GM12878 (cell line): Measurements from ENCODE around the gene CC2D1A. TPM values are rescaled to one million over a fixed set of nuclear protein-coding genes. Genes with fewer than 3 reads are reported as not detected.

Source experiments
- ATAC-seq: fragments of 200-7000 bp; cut with Tn5 transposase; 3 replicates; pipeline ENCODE4 v1.9.1; 2020; ENCODE audit warnings: mild to moderate bottlenecking, moderate library complexity
- BruUV-seq: library from RNA; stranded (reverse); fragments of 400-500 nt; replicated peaks from 2 replicates; lab custom pipeline; 2021; lab: Mats Ljungman, UMichigan
- CTCF ChIA-PET: fragments of 300-600 bp; sonication (Branson Sonifier 250); formaldehyde crosslinking; extraction: SDS; loops from one replicate; lab custom pipeline; 2021; ENCODE audit warnings: inconsistent platforms; lab: Yijun Ruan, JAX
- POLR2A ChIA-PET: fragments of 350-600 bp; formaldehyde crosslinking; extraction: SDS; loops from one replicate; lab custom pipeline; 2021; ENCODE audit warnings: inconsistent platforms; lab: Charles Lee
- RAD21 ChIA-PET: fragments of 300-600 bp; sonication (Branson Sonifier 250); formaldehyde crosslinking; loops from one replicate; lab custom pipeline; 2023; ENCODE audit warnings: antibody characterized with exemption; ENCODE audit not compliant: unreplicated experiment; lab: Charles Lee
- SMC1A ChIA-PET: fragments of 300-600 bp; sonication (Branson Sonifier 250); formaldehyde crosslinking; loops from one replicate; lab custom pipeline; 2023; ENCODE audit not compliant: unreplicated experiment, uncharacterized antibody; lab: Charles Lee
- DNase-seq: peaks from one replicate; pipeline ENCODE4 v3.0.0-alpha.2; 2011; ENCODE audit warnings: low read depth, low spot score
- FAIRE-seq: peaks from 3 replicates; lab custom pipeline; 2011; peaks lifted over from hg19 to GRCh38; lab: Jason Lieb, UNC
- H2AFZ ChIP-seq: 2 replicates; pipeline ENCODE4 v1.6.0; 2011; ENCODE audit warnings: low read depth, low read length, control low read depth; ENCODE audit not compliant: control insufficient read depth
- H3K27ac ChIP-seq: 2 replicates; pipeline ENCODE4 v1.5.1; 2011; ENCODE audit warnings: control low read depth; ENCODE audit not compliant: control insufficient read depth, insufficient read depth
- H3K27me3 ChIP-seq, 2 experiments: replicated peaks in 1 of 2; 2 replicates each; pipeline versions ENCODE4 v1.6.0 to v1.6.1; 2011; ENCODE audit warnings: low read length in 1 of 2; ENCODE audit not compliant: control insufficient read depth in 2 of 2, insufficient read depth in 2 of 2
- H3K36me3 ChIP-seq, 2 experiments: 2 replicates each; pipeline ENCODE4 v1.5.1; 2011; ENCODE audit warnings: low read length in 1 of 2; ENCODE audit not compliant: control insufficient read depth in 2 of 2, insufficient read depth in 2 of 2
- H3K4me1 ChIP-seq: 2 replicates; pipeline ENCODE4 v1.6.1; 2011; ENCODE audit warnings: mild to moderate bottlenecking, low read length, moderate library complexity, mixed read lengths; ENCODE audit not compliant: control insufficient read depth, insufficient read depth
- H3K4me2 ChIP-seq: 2 replicates; pipeline ENCODE4 v1.6.0; 2011; ENCODE audit warnings: control low read depth; ENCODE audit not compliant: control insufficient read depth, insufficient read depth
- H3K4me3 ChIP-seq: fragments of 200-600 bp; sonication (generic); 2 replicates; pipeline ENCODE4 v1.5.1; 2016
- H3K79me2 ChIP-seq: 2 replicates; pipeline ENCODE4 v1.6.0; 2011; ENCODE audit warnings: low read length; ENCODE audit not compliant: control insufficient read depth, insufficient read depth
- H3K9ac ChIP-seq: 2 replicates; pipeline ENCODE4 v1.8.0; 2011; ENCODE audit warnings: low read length, control low read depth, mixed read lengths; ENCODE audit not compliant: control insufficient read depth, insufficient read depth
- H3K9me3 ChIP-seq: replicated peaks from 3 replicates; pipeline ENCODE4 v1.5.1; 2011; ENCODE audit warnings: mild to moderate bottlenecking, low read length; ENCODE audit not compliant: control insufficient read depth, insufficient read depth
- H4K20me1 ChIP-seq: 2 replicates; pipeline ENCODE4 v1.6.0; 2011; ENCODE audit not compliant: control insufficient read depth, insufficient read depth
- ATF2 ChIP-seq: IDR thresholded peaks from 2 replicates; pipeline ENCODE4 v1.6.1; 2012; ENCODE audit warnings: low read length, inconsistent platforms
- CREM ChIP-seq: IDR thresholded peaks from 2 replicates; pipeline ENCODE4 v1.6.1; 2014; ENCODE audit warnings: antibody characterized with exemption, low read depth
- FOS ChIP-seq: IDR thresholded peaks from 3 replicates; pipeline ENCODE4 v1.6.1; 2011; ENCODE audit warnings: borderline replicate concordance; ENCODE audit not compliant: insufficient read length; ENCODE audit errors: extremely low read depth
- JUND ChIP-seq: IDR thresholded peaks from 2 replicates; pipeline ENCODE4 v1.6.1; 2012; ENCODE audit warnings: low read depth, mild to moderate bottlenecking, low read length, improper control_type of control experiment, moderate library complexity
- MEF2B ChIP-seq: fragments of 450-650 bp; IDR thresholded peaks from 2 replicates; pipeline ENCODE4 v1.6.1; 2018; ENCODE audit warnings: mild to moderate bottlenecking, moderate library complexity; ENCODE audit not compliant: partially characterized antibody, poor library complexity, severe bottlenecking
- PBX3 ChIP-seq: IDR thresholded peaks from 2 replicates; pipeline ENCODE4 v1.6.1; 2011; ENCODE audit warnings: mild to moderate bottlenecking, low read depth, low read length, moderate library complexity; ENCODE audit not compliant: insufficient replicate concordance
- SMARCA5 ChIP-seq: fragments of 450-650 bp; IDR thresholded peaks from 2 replicates; pipeline ENCODE4 v1.6.1; 2017; ENCODE audit warnings: mild to moderate bottlenecking
- SREBF1 ChIP-seq: IDR thresholded peaks from 2 replicates; pipeline ENCODE4 v1.6.1; 2012; ENCODE audit warnings: mild to moderate bottlenecking, low read length
- WGBS: methylation state at CpG from one replicate; pipeline ENCODE4 v1.1.6; 2016; ENCODE audit warnings: low lambda C conversion rate; ENCODE audit not compliant: insufficient replicate concordance, insufficient coverage; ENCODE audit errors: missing lambda C conversion rate; 5-methylcytosine and 5-hydroxymethylcytosine counted together
- in situ Hi-C: fragments of 300-500 bp; cut with MboI; formaldehyde crosslinking; loops from 9 replicates; pipeline ENCODE4 v1.14.3; 2018; ENCODE audit warnings: mixed read lengths
- intact Hi-C: fragments of 100-400 bp; cut with micrococcal nuclease; formaldehyde crosslinking; loops from one replicate; pipeline ENCODE4 v1.14.2; 2022; ENCODE audit not compliant: unreplicated experiment
- polyA plus RNA-seq, 11 experiments: library from polyadenylated mRNA; depleted of rRNA in 4 of 11; unstranded in 6 of 11; stranded (reverse) in 5 of 11; fragments of >200 nt; fragmentation: Nextera tagmentation in 4 of 11; fragmentation: Illumina TruSeq in 1 of 11; extraction: Ambion mirVana in 4 of 11; extraction: Trizol in 1 of 11; gene quantifications; 1 replicate in 1 of 11; 2 replicates in 10 of 11; pipeline versions ENCODE4 v1.2.1 to v1.2.3, GENCODE V29; 2011 to 2016; ENCODE audit warnings: inconsistent platforms in 2 of 11, missing spikeins in 2 of 11, low read depth in 1 of 11
- total RNA-seq, 4 experiments: library from RNA; depleted of rRNA in 3 of 4; stranded (reverse); fragments of >200 nt in 3 of 4; fragmentation: Illumina TruSeq in 1 of 4; extraction: Trizol in 1 of 4; gene quantifications; 2 replicates each; pipeline versions ENCODE4 v1.2.1 to v1.2.3, GENCODE V29; 2013 to 2021

CC2D1A gene
- total and polyA plus RNA-seq, 10 of the 15 experiments (the other 5 are each of a cell fraction or from before 2014, with no cell fraction given), result 0.13 to 36.1 (median 16.1) TPM

GRCh38 chr19:13913352-13913751 is 7.4 kb downstream of the CC2D1A start (continued):
- TF ChIP-seq ATF2 (no peak), PBX3 (no peak), JUND (no peak), FOS (no peak), SREBF1 (no peak), CREM (no peak)
- TF ChIP-seq, all 136 proteins: peak for 0

- no peak for DNase-seq
- Histone ChIP-seq H3K4me3 (no peak overlapping the region), H3K79me2 (no peaks in the 10 kb centered on the region), H3K4me2 (no peak overlapping the region), H4K20me1 (no peaks in the 10 kb centered on the region), H3K9me3 (no peaks in the 10 kb centered on the region), H3K36me3 (peaks cover 0 to 5% of the 10 kb centered on the region in 2 experiments; a peak in 3 of 4 replicates), H3K27ac (no peak overlapping the region), H3K4me1 (no peaks in the 10 kb centered on the region), H3K27me3 (no peaks in the 10 kb centered on the region), H3K9ac (no peak overlapping the region), H2AFZ (no peak overlapping the region)
- TF ChIP-seq SMARCA5, result no peak
- TF ChIP-seq MEF2B, result no peak
- ChIA-PET SMC1A (interaction anchor here (1.1 kb wide), 1 partner anchor 11 kb away, joined by 3 read pairs; no protein-coding TSS in a partner anchor), CTCF (no interaction called here), POLR2A (no interaction called here), RAD21 (no interaction called here)
- WGBS, result 81% methylated on average over 3 of the region's 3 CpGs
- FAIRE-seq, result no peak
- no peak for ATAC-seq
- no TSS peak for BruUV-seq
- intact Hi-C loops (no loop called here), in situ Hi-C loops (no loop called here)
Measured at GRCh38 chr19:13914777-13915176, 8.8 kb downstream of the CC2D1A start.
